HG02981 (cell line): Measurements from ENCODE around the gene ZNF830.
"Not testable (repeated sequence)": the region's sequence is repeated elsewhere in the genome, so short reads cannot be mapped to it uniquely, and the experiment has no call there.

ENCODE experiments used
- ATAC-seq: cut with Tn5 transposase; IDR thresholded peaks from one replicate; pipeline ENCODE4 v1.9.1; 2021; ENCODE audit warnings: mild to moderate bottlenecking, moderate library complexity; ENCODE audit not compliant: unreplicated experiment

Gene ZNF830

GRCh38 chr17:34990921-34991365 is 29.6 kb downstream of the ZNF830 start:
- no peak for ATAC-seq

- ATAC-seq: no peak
These were observed 30.3 kb downstream of the ZNF830 start for GRCh38 chr17:34991606-34992005.

GRCh38 chr17:34993031-34993430 is 31.7 kb downstream of the ZNF830 start:
- no peak for ATAC-seq

- ATAC-seq: no peak
These were observed 35.3 kb downstream of the ZNF830 start for GRCh38 chr17:34996422-34997285.

GRCh38 chr17:34997355-34997862 is 36.1 kb downstream of the ZNF830 start:
- no peak for ATAC-seq

GRCh38 chr17:34998205-34998604 is 36.9 kb downstream of the ZNF830 start:
- peak; percentile 63 for ATAC-seq

- ATAC-seq: no peak
These were observed 38.1 kb downstream of the ZNF830 start for GRCh38 chr17:34999456-34999855.

GRCh38 chr17:35000965-35001364 is 39.6 kb downstream of the ZNF830 start:
- not testable (repeated sequence) for ATAC-seq

- ATAC-seq: no peak
These were observed 40.2 kb downstream of the ZNF830 start for GRCh38 chr17:35001549-35001948.

- ATAC-seq: no peak
These were observed 41.7 kb downstream of the ZNF830 start for GRCh38 chr17:35002876-35003551.

GRCh38 chr17:35003778-35004177 is 42.4 kb downstream of the ZNF830 start:
- no peak for ATAC-seq

- ATAC-seq: no peak
These were observed 45.0 kb downstream of the ZNF830 start for GRCh38 chr17:35006345-35006744.

GRCh38 chr17:35006961-35007360 is 45.6 kb downstream of the ZNF830 start:
- no peak for ATAC-seq

- no peak for ATAC-seq
These were observed 48.8 kb downstream of the ZNF830 start for GRCh38 chr17:35010093-35010492.

- no peak for ATAC-seq
These were observed 50.4 kb downstream of the ZNF830 start for GRCh38 chr17:35011671-35012216.
